Measurements from ENCODE around the gene SPEN.

SPEN gene

DNA sequence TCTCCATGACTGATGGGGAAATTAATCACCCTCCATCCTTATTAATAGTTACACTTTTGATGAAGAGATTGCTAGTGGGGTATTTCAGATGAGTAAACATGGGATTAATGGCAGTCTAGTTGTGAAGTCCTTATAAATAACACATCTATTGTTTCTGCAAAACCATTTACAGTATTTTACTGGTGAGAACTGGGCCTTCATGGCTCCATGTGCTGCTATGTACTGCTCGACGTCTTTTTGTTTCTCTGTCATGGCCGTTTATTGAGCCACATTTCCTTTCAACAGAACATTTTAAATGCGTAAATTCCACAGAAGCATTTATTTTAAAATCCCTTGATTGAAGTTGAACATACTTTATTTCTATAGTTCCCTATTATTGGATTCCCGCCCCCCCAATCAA is 34.5 kb downstream of the SPEN start:
- H3K4me1 ChIP-seq (ENCODE audit: low read length) = peaks cover 15% of the 10 kb centered on the region
- peaks cover 55% of the 10 kb centered on the region for H4K20me1 ChIP-seq (ENCODE audit: insufficient read depth, low read length)
- no peak for TF ChIP-seq EZH2phosphoT487 (IDR thresholded peaks at IDR 0.05; ENCODE audit: low read length)
- TF ChIP-seq, protein P1, sequence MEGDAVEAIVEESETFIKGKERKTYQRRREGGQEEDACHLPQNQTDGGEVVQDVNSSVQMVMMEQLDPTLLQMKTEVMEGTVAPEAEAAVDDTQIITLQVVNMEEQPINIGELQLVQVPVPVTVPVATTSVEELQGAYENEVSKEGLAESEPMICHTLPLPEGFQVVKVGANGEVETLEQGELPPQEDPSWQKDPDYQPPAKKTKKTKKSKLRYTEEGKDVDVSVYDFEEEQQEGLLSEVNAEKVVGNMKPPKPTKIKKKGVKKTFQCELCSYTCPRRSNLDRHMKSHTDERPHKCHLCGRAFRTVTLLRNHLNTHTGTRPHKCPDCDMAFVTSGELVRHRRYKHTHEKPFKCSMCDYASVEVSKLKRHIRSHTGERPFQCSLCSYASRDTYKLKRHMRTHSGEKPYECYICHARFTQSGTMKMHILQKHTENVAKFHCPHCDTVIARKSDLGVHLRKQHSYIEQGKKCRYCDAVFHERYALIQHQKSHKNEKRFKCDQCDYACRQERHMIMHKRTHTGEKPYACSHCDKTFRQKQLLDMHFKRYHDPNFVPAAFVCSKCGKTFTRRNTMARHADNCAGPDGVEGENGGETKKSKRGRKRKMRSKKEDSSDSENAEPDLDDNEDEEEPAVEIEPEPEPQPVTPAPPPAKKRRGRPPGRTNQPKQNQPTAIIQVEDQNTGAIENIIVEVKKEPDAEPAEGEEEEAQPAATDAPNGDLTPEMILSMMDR (IDR thresholded peaks at IDR 0.05; ENCODE audit: low read length) = no peak
- TF ChIP-seq EZH2 (optimal IDR thresholded peaks at IDR 0.05; ENCODE audit: low read depth, low read length) = no peak
- H3K79me2 ChIP-seq (ENCODE audit: low read length) = peaks cover 100% of the 10 kb centered on the region
- H2AFZ ChIP-seq (ENCODE audit: low read length) = no peak overlapping the region
- DNase-seq = no peak
- H3K9ac ChIP-seq (ENCODE audit: low read length) = no peak overlapping the region
- no peak overlapping the region for H3K27ac ChIP-seq (ENCODE audit: low read length)
- no peaks in the 10 kb centered on the region for H3K27me3 ChIP-seq (replicated peaks; ENCODE audit: insufficient read depth, low read length)
- no peaks in the 10 kb centered on the region for H3F3A ChIP-seq (ENCODE audit: insufficient read depth, low read length)
- H3K4me2 ChIP-seq (ENCODE audit: low read depth, low read length) = no peak overlapping the region
- no peaks in the 10 kb centered on the region for H3K9me2 ChIP-seq (replicated peaks; ENCODE audit: insufficient read depth, low read length)
- H3K4me3 ChIP-seq (ENCODE audit: low read length) = no peak overlapping the region
- no peaks in the 10 kb centered on the region for H3K36me3 ChIP-seq (replicated peaks; ENCODE audit: insufficient read depth, low read length)
- H3K9me3 ChIP-seq (replicated peaks; ENCODE audit: insufficient read depth, low read length) = no peaks in the 10 kb centered on the region

DNA sequence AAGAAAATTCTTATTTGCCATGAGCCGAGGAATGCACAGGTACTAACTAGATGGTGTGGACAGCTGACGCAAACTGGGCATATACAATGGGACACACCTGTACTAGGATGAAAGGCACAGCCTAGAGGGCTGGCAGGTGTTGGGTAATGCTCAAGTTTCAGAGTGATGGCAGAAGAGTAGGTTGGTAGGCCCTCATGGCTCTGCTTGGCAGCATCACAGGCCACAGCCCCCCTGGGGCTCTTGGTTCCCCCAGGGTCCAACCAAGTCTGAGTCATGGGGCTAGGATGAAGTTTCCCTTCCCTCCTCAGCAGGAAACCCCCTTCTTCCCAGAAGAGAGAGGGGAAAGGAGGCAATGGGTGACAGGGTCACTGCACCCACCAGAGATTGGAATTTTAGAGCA is 35.2 kb downstream of the SPEN start:
- Histone ChIP-seq H3K9me3 (replicated peaks; ENCODE audit: insufficient read depth, low read length) (no peaks in the 10 kb centered on the region), H3K4me3 (ENCODE audit: low read length) (no peak overlapping the region), H3K27ac (ENCODE audit: low read length) (no peak overlapping the region), H3K4me1 (ENCODE audit: low read length) (peaks cover 15% of the 10 kb centered on the region), H3K27me3 (replicated peaks; ENCODE audit: insufficient read depth, low read length) (no peaks in the 10 kb centered on the region), H2AFZ (ENCODE audit: low read length) (no peak overlapping the region), H3K36me3 (replicated peaks; ENCODE audit: insufficient read depth, low read length) (no peaks in the 10 kb centered on the region), H3K4me2 (ENCODE audit: low read depth, low read length) (no peak overlapping the region), H4K20me1 (ENCODE audit: insufficient read depth, low read length) (peaks cover 55% of the 10 kb centered on the region), H3K9me2 (replicated peaks; ENCODE audit: insufficient read depth, low read length) (no peaks in the 10 kb centered on the region), H3K9ac (ENCODE audit: low read length) (no peak overlapping the region), H3F3A (ENCODE audit: insufficient read depth, low read length) (no peaks in the 10 kb centered on the region), H3K79me2 (ENCODE audit: low read length) (peaks cover 100% of the 10 kb centered on the region)
- no peak for TF ChIP-seq EZH2phosphoT487 (IDR thresholded peaks at IDR 0.05; ENCODE audit: low read length)
- TF ChIP-seq, protein P1 (IDR thresholded peaks at IDR 0.05; ENCODE audit: low read length) = no peak
- TF ChIP-seq EZH2 (optimal IDR thresholded peaks at IDR 0.05; ENCODE audit: low read depth, low read length) = no peak
- no peak for DNase-seq

DNA sequence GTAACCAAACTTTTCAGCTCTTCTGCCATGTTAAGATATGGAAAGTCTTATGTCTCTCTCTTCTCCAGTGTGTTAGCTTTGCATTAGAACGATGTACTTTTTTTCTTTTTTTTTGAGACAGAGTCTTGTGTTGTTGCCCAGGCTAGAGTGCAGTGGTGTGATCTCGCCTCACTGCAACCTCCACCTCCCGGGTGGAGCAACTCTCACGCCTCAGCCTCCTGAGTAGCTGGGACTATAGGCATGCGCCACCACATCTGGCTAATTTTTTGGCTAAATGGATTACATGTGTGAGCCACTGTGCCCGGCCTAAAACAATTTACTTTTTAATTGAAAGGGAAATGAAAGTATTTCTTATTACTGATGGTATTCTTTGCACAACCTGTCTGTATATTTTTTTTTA is 35.8 kb downstream of the SPEN start:
- Histone ChIP-seq H4K20me1 (ENCODE audit: insufficient read depth, low read length) (peaks cover 52% of the 10 kb centered on the region), H3K9me3 (replicated peaks; ENCODE audit: insufficient read depth, low read length) (no peaks in the 10 kb centered on the region), H3K27ac (ENCODE audit: low read length) (no peak overlapping the region), H3K9me2 (replicated peaks; ENCODE audit: insufficient read depth, low read length) (no peaks in the 10 kb centered on the region), H3K4me2 (ENCODE audit: low read depth, low read length) (no peak overlapping the region), H3K79me2 (ENCODE audit: low read length) (peaks cover 100% of the 10 kb centered on the region), H3K9ac (ENCODE audit: low read length) (no peak overlapping the region), H2AFZ (ENCODE audit: low read length) (no peak overlapping the region), H3K27me3 (replicated peaks; ENCODE audit: insufficient read depth, low read length) (no peaks in the 10 kb centered on the region), H3K4me3 (ENCODE audit: low read length) (no peak overlapping the region), H3K36me3 (replicated peaks; ENCODE audit: insufficient read depth, low read length) (no peaks in the 10 kb centered on the region), H3K4me1 (ENCODE audit: low read length) (peaks cover 15% of the 10 kb centered on the region), H3F3A (ENCODE audit: insufficient read depth, low read length) (no peaks in the 10 kb centered on the region)
- TF ChIP-seq, protein P1 (IDR thresholded peaks at IDR 0.05; ENCODE audit: low read length) = no peak
- TF ChIP-seq EZH2phosphoT487 (IDR thresholded peaks at IDR 0.05; ENCODE audit: low read length) (no peak), EZH2 (optimal IDR thresholded peaks at IDR 0.05; ENCODE audit: low read depth, low read length) (no peak)
- DNase-seq = no peak

All from MM.1S (cell line).